B cell (primary cell): ENCODE results near the gene PACRGL.

Experiments used
- CTCF ChIP-seq: fragments of 200-600 bp; IDR thresholded peaks from one replicate; pipeline ENCODE4 v1.8.0; 2022; ENCODE audit warnings: antibody characterized with exemption, mild to moderate bottlenecking
- EZH2 ChIP-seq: IDR thresholded peaks from 2 replicates; pipeline ENCODE4 v1.6.1; 2012; ENCODE audit warnings: borderline replicate concordance, low read depth, mild to moderate bottlenecking, moderate library complexity, low read length; ENCODE audit not compliant: insufficient read depth, poor library complexity, severe bottlenecking

GRCh38 chr4:20696815-20697214 is 3.4 kb upstream of the PACRGL start:
- TF ChIP-seq CTCF (no peak), EZH2 (no peak)
